Measurements from ENCODE around the gene APOA5. TPM values are rescaled to one million over a fixed set of nuclear protein-coding genes. Genes with fewer than 3 reads are reported as not detected.

Gene APOA5
- total RNA-seq, 2 experiments from 2014 or later, result not detected

- DNase-seq, result no peak
- no peak overlapping the region for H3K27ac Mint-ChIP-seq
- no peaks in the 10 kb centered on the region for H3K9me3 Mint-ChIP-seq
- CTCF ChIA-PET, result interaction anchor here (1.0 to 3.8 kb wide), 2 partner anchors 16 to 41 kb away, joined by 3 to 33 read pairs; partner anchors contain the start of gene APOA5
- H3K4me3 Mint-ChIP-seq, result no peak overlapping the region
- no peaks in the 10 kb centered on the region for H3K36me3 Mint-ChIP-seq (ENCODE audit: low read depth)
- POLR2A ChIA-PET, result no interaction called here
- peaks cover 16% of the 10 kb centered on the region for H3K4me1 Mint-ChIP-seq
- H3K27me3 Mint-ChIP-seq, result no peaks in the 10 kb centered on the region
Measured at GRCh38 chr11:116833491-116833815, 41.8 kb upstream of the APOA5 start.

- no peak for DNase-seq
- Mint-ChIP-seq H3K4me1 (peaks cover 16% of the 10 kb centered on the region), H3K27ac (peak overlapping the region; percentile 46), H3K27me3 (no peaks in the 10 kb centered on the region), H3K4me3 (no peak overlapping the region), H3K36me3 (ENCODE audit: low read depth) (no peaks in the 10 kb centered on the region), H3K9me3 (no peaks in the 10 kb centered on the region)
- ChIA-PET CTCF (interaction anchor here (0.9 to 1.0 kb wide), 2 partner anchors 15 kb away, joined by 3 to 4 read pairs; no protein-coding TSS in a partner anchor), POLR2A (no interaction called here)
Measured at GRCh38 chr11:116832350-116833290, 40.9 kb upstream of the APOA5 start.

- H3K4me3 Mint-ChIP-seq, result no peak overlapping the region
- H3K27me3 Mint-ChIP-seq, result no peaks in the 10 kb centered on the region
- ChIA-PET POLR2A (no interaction called here), CTCF (interaction anchor here (0.9 kb wide), 1 partner anchor 16 kb away, joined by 4 read pairs; no protein-coding TSS in a partner anchor)
- H3K27ac Mint-ChIP-seq, result no peak overlapping the region
- H3K4me1 Mint-ChIP-seq, result peaks cover 16% of the 10 kb centered on the region
- no peaks in the 10 kb centered on the region for H3K36me3 Mint-ChIP-seq (ENCODE audit: low read depth)
- H3K9me3 Mint-ChIP-seq, result no peaks in the 10 kb centered on the region
- no peak for DNase-seq
Measured at GRCh38 chr11:116831790-116832349, 40.2 kb upstream of the APOA5 start.

GRCh38 chr11:116830184-116830912, 38.7 kb upstream of the APOA5 start:
- DNase-seq, result no peak
- H3K9me3 Mint-ChIP-seq, result no peaks in the 10 kb centered on the region
- H3K27ac Mint-ChIP-seq, result no peak overlapping the region
- ChIA-PET POLR2A (no interaction called here), CTCF (interaction anchor here (0.7 kb wide), 1 partner anchor 39 kb away, joined by 4 read pairs; the partner anchor contains the start of gene APOA5)
- H3K4me1 Mint-ChIP-seq, result peaks cover 7% of the 10 kb centered on the region
- no peaks in the 10 kb centered on the region for H3K27me3 Mint-ChIP-seq
- H3K4me3 Mint-ChIP-seq, result no peak overlapping the region
- H3K36me3 Mint-ChIP-seq (ENCODE audit: low read depth), result no peaks in the 10 kb centered on the region

- Mint-ChIP-seq H3K27ac (no peak within 1 kb of the TSS), H3K9me3 (no peaks in the 10 kb centered on the region), H3K27me3 (no peaks in the 10 kb centered on the region), H3K36me3 (ENCODE audit: low read depth) (no peaks in the 10 kb centered on the region), H3K4me1 (peaks cover under 1% of the 10 kb centered on the region), H3K4me3 (no peak within 1 kb of the TSS)
- POLR2A ChIA-PET, result no interaction called here
- no peak for DNase-seq
- CTCF ChIA-PET, result interaction anchor here (0.7 kb wide), 1 partner anchor 38 kb away, joined by 4 read pairs; the partner anchor contains the start of gene APOA5
Measured at GRCh38 chr11:116829525-116830183, 38.0 kb upstream of the APOA5 start, which contains the start of gene APOC3. TSS of gene APOC3 (plus strand) at chr11:116829907. CDS start at chr11:116830583, 676 bp downstream.

GRCh38 chr11:116828632-116829524, 37.2 kb upstream of the APOA5 start:
- Mint-ChIP-seq H3K4me1 (no peaks in the 10 kb centered on the region), H3K9me3 (no peaks in the 10 kb centered on the region), H3K27ac (no peak overlapping the region), H3K36me3 (ENCODE audit: low read depth) (no peaks in the 10 kb centered on the region), H3K4me3 (no peak overlapping the region), H3K27me3 (no peaks in the 10 kb centered on the region)
- POLR2A ChIA-PET, result no interaction called here
- CTCF ChIA-PET, result no interaction called here
- DNase-seq, result no peak

- Mint-ChIP-seq H3K4me3 (no peak overlapping the region), H3K9me3 (no peaks in the 10 kb centered on the region), H3K4me1 (no peaks in the 10 kb centered on the region), H3K36me3 (ENCODE audit: low read depth) (no peaks in the 10 kb centered on the region), H3K27me3 (no peaks in the 10 kb centered on the region), H3K27ac (no peak overlapping the region)
- ChIA-PET CTCF (interaction anchor here (1.4 kb wide), 1 partner anchor 8 kb away, joined by 5 read pairs; no protein-coding TSS in a partner anchor), POLR2A (no interaction called here)
- no peak for DNase-seq
Measured at GRCh38 chr11:116827461-116827860, 35.8 kb upstream of the APOA5 start.

- CTCF ChIA-PET, result interaction anchor here (1.4 kb wide), 1 partner anchor 9 kb away, joined by 5 read pairs; no protein-coding TSS in a partner anchor
- Mint-ChIP-seq H3K27ac (no peak overlapping the region), H3K9me3 (no peaks in the 10 kb centered on the region), H3K27me3 (no peaks in the 10 kb centered on the region), H3K4me1 (no peaks in the 10 kb centered on the region), H3K4me3 (no peak overlapping the region), H3K36me3 (ENCODE audit: low read depth) (no peaks in the 10 kb centered on the region)
- POLR2A ChIA-PET, result no interaction called here
- DNase-seq, result no peak
Measured at GRCh38 chr11:116826751-116827431, 35.2 kb upstream of the APOA5 start.

GRCh38 chr11:116825854-116826750, 34.4 kb upstream of the APOA5 start:
- H3K36me3 Mint-ChIP-seq (ENCODE audit: low read depth), result no peaks in the 10 kb centered on the region
- no peaks in the 10 kb centered on the region for H3K4me1 Mint-ChIP-seq
- no peak overlapping the region for H3K4me3 Mint-ChIP-seq
- no peak overlapping the region for H3K27ac Mint-ChIP-seq
- CTCF ChIA-PET, result interaction anchor here (1.0 to 1.4 kb wide), 2 partner anchors 10 kb away, joined by 3 to 5 read pairs; no protein-coding TSS in a partner anchor
- no peaks in the 10 kb centered on the region for H3K9me3 Mint-ChIP-seq
- DNase-seq, result no peak
- POLR2A ChIA-PET, result no interaction called here
- H3K27me3 Mint-ChIP-seq, result no peaks in the 10 kb centered on the region

GRCh38 chr11:116825434-116825833, 33.8 kb upstream of the APOA5 start:
- Mint-ChIP-seq H3K4me3 (no peak overlapping the region), H3K27ac (no peak overlapping the region), H3K27me3 (no peaks in the 10 kb centered on the region), H3K9me3 (no peaks in the 10 kb centered on the region), H3K4me1 (no peaks in the 10 kb centered on the region), H3K36me3 (ENCODE audit: low read depth) (no peaks in the 10 kb centered on the region)
- DNase-seq, result no peak
- ChIA-PET CTCF (interaction anchor here (1.0 kb wide), 1 partner anchor 10 kb away, joined by 3 read pairs; no protein-coding TSS in a partner anchor), POLR2A (no interaction called here)

All from activated CD4-positive, alpha-beta T cell treated with anti-CD3 and anti-CD28 coated beads, Interleukin-2, amount 10 ng/mL, durations not matched to agents 7 days and 5 days (primary cell).